ENCODE results near the gene RBFOX2.
A peak's percentile ranks its signal among the peaks of the same experiment; 100 is the strongest.

Gene RBFOX2

DNA sequence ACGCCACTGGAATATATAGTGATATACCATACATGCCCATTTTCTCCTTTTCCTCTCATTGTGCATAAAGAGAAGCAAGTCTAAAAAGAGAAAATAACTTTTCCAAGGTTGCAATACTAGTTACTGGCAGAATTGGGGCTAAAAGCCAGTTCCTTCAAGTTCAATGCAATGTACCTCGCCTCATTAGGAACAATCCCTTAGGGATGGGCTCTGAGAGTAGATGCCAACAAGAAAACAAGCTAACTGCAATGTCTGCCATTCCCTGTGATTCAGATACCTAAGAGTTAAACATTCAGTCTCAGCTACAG lies 114.3 kb downstream of the RBFOX2 start:
- DNase-seq (ENCODE audit: low read depth): no peak
- peak overlapping the region; percentile 2 for H3K4me3 ChIP-seq (ENCODE audit: low read depth, low read length)

DNA sequence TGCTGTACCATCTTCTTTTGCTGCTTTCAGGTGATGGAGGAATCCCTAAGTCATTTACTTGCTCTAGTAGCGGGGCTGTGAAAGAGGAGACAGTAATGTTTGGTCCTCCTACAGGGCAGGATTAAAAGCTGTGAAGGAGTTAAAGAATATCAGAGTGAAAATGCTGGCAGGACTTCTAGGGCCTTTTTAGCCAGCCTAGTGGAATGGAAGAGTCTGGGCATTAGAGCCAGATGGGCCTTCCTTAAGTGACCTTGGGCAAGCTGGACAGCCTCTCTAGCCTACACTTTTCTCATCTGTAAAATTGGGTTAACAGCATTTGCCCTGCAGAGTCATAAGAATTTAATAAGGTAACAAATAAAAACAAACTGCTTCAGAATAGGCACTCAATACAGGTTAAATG lies 114.7 kb downstream of the RBFOX2 start:
- H3K4me3 ChIP-seq (ENCODE audit: low read depth, low read length): no peak overlapping the region
- no peak for DNase-seq (ENCODE audit: low read depth)

DNA sequence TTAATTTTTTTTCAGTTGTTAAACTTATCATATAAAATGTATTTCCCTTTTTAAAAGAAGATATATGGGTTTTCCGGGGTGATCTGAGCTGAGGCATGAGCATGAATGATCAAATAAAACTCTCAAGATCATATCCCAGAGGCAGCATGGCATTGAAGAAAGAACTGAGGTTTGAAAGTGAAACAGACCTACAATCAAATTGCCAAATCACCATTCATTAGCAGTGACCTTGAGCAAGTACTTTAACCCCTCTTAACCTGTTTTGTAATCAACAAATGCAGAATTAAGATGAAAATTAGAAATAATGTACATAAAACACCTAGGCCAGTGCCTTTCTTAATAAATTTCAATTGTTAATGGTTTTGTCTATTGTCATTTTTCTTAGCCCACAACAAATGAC lies 116.0 kb downstream of the RBFOX2 start:
- no peak overlapping the region for H3K4me3 ChIP-seq (ENCODE audit: low read depth, low read length)
- no peak for DNase-seq (ENCODE audit: low read depth)

DNA sequence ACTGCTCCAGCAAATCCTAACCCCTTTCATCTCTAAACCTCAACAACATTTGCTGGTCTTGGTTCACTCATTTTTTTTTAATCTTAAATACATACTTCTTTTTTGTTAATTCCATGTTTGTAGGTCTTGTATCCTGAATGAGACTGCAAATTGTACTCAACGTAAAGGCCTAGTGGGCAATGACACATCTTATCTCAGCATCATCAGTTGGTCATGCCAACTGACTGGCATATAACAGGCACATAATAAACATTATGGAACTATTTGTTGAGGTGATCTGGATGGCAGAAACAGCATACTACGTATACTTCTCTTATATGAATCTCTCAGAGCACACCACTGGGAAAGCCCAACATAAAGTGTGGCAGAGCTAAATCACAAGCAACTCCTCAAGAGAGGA lies 116.7 kb downstream of the RBFOX2 start:
- H3K4me3 ChIP-seq (ENCODE audit: low read depth, low read length): no peak overlapping the region
- DNase-seq (ENCODE audit: low read depth): no peak

DNA sequence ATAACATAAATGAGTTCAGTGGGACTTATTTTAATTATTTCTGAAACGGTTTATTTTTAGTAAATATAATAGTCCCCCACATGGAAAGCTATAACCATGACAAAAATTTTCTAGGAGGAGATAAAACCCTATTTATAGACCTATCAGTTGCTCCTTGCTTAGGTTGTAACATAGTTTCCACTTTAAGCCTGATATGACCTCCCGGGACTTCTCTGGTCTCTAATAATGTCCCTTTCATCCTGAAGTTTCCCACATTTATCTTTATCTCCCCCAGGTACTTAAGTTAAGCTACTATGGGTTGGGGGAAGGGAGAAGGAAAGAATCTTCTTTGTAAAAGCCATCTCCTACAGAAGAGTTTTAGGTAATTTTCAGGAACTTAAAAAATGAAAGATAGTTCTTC lies 117.7 kb downstream of the RBFOX2 start:
- no peak for DNase-seq (ENCODE audit: low read depth)
- no peak overlapping the region for H3K4me3 ChIP-seq (ENCODE audit: low read depth, low read length)

DNA sequence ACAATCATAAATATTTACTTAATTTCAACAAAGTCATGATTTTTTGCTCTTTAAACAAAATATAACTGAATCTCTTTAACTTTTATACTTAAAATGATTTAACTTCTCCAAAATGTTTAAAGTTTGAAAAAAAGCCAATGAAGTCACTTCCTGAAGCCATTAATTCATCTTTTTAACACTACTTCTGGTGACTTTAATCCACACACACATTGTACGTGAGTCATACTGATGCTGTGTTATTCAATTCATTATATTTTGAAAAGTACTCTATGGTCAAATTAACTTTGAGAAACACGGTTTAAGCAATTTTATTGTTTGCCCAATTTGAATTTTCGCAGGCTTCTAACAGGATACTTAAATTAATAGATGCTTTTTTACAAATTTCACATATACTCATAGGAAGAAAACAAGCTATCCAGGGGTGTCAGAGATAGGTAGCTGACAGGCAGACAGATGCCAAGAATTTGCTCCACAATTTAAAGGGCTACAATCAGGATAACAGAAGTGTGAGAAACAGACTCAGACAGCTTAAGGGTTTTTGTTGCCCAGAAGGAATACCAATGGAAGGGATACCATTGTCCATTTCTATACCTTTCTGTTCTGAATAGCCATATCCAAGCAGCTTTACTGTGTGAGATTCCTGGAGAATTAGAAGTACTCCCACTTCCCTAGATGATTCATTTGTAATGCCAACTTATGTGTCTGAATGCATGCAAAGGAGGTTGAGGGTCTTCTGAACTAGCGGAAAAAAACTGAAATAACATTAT lies 118.4 kb downstream of the RBFOX2 start:
- no peak for DNase-seq (ENCODE audit: low read depth)
- H3K4me3 ChIP-seq (ENCODE audit: low read depth, low read length): no peak overlapping the region

DNA sequence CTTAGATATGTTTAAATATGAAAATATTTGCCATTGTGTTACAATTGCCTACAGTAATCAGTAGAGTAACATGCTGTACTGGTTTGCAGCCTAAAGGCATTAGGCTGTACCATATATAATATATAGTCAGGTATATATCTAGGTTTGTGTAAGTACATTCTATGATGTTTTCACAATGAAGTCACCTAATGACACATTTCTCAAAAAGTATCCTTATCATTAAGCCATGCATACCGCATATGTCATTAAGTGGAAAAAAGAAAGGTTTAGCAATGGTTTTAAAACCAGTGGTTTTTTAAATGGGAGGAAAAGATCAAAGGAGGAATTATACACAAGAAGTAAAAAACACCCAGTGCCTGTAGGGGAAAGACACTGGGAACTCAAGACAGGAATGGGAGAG lies 122.7 kb downstream of the RBFOX2 start:
- no peak for DNase-seq (ENCODE audit: low read depth)
- no peak overlapping the region for H3K4me3 ChIP-seq (ENCODE audit: low read depth, low read length)

DNA sequence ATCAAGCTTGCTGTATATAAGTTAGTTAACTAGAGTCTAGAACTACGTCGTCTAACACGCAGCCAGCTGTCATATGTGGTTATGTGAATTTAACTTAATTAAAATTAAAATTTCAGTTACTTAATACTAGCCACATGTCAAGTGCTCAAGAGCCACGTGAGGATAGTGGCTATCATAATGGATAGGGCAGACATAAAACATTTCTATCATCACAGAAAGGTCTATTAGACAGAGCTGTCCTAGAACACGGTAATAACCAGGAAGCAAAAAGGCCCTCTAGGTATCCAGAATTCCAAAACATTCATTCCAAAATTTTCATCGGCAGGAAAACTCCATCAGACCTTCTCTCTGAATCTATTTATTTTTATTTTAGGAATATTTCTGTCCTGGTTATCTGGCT lies 123.9 kb downstream of the RBFOX2 start:
- no peak overlapping the region for H3K4me3 ChIP-seq (ENCODE audit: low read depth, low read length)
- no peak for DNase-seq (ENCODE audit: low read depth)

DNA sequence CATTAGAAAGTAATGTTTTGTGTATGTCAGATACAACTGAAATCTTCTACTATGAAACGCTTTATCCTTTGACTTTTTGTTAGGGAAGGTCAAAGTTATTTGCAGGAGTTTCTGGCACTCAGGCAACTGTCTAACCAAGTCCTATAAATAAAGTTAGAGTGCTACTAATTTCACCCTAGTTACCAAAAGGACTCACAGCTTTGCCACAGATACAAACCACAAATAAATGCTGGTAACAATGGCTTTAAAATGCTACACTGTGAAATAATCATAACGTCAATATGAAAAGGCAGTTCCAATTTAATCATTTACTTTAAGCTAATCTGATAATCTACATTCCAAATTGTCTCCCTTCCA lies 124.3 kb downstream of the RBFOX2 start:
- DNase-seq (ENCODE audit: low read depth): no peak

DNA sequence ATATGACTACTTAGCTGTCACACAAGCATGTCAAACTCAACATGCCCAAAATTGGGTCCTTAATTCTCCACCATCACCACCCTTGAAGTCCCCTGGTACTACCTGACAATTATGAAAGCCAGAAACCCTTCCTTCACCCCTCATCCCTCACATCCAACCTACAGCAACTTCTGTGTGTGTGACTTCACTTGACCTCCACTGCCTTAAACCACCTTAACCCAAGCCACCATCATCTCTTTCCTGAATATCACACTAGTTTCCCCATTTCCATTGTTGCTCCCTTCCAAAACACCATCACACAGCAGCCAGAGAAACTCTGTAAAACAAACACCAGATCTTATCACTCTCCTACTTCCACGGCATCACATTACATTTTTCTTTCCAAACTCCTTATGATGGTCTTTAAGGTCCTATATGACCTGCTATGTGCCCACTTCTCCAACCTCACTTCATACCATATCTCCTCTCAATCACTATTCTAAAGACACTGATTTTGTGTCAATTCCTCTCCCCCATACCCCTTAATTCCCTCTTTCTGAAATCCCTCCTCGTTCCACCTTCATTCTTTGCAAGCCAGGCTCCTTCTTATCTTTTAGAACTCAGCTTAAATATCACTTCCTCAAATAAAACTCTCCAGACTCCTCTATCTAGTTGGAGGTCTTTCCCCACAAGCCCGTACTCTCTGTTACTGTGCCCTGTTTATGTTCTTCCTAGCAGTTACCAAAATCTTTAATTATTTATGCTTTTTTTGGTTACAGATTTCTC lies 124.9 kb downstream of the RBFOX2 start:
- no peak overlapping the region for H3K4me3 ChIP-seq (ENCODE audit: low read depth, low read length)
- no peak for DNase-seq (ENCODE audit: low read depth)

More for the DNA sequence above, 124.3 kb downstream of the RBFOX2 start:
- no peak overlapping the region for H3K4me3 ChIP-seq (ENCODE audit: low read depth, low read length)

DNA sequence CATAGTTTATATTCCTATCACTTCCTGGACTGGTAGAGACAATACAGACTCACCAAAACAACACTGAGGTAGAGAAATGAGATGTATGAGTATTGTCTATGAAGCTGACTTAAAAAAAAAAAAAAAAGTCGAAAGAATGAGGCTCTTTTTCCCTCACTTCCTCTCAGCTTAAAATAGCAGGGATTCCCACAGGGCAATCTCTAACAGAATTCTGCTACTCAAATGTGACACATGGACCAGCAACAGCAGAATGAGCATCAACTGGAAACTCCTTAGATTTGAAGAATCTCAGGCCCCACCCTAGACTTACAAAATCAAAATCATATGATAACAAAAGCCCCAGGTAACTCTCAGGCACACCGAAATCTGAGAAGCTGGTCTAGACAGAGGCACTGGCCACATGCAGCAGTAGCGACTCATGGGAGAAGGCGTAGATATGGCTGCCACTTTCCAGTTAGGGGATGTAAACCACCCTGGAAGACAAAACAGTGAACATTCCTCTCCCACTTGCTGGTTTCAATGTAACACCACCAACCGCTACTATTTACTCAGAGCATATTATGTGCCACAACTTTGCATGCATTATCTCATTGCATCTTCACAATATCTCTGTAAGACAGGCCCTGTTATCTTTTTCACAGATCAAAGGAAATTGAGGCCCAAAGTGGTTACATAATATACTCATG lies 128.0 kb downstream of the RBFOX2 start:
- H3K4me3 ChIP-seq (ENCODE audit: low read depth, low read length): no peak overlapping the region
- no peak for DNase-seq (ENCODE audit: low read depth)

DNA sequence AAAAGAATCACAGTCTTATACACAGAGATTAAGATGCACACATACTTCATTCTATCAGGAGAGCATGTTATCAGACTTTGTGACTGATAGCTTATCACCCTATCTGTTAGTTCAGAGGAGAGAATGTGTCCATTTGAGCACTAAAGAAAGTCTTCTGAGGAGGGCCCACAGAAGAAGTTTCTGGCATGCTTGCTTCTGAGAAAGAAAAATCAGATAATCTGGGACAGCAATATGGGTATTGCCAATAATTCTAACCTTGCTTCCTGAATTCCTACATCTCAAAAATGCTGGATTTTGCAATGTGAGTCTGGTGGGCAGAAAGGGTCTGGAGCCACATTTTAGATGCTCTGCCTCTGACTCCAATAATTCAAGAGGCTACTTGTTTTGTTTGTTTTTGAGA lies 128.9 kb downstream of the RBFOX2 start:
- no peak for DNase-seq (ENCODE audit: low read depth)
- no peak overlapping the region for H3K4me3 ChIP-seq (ENCODE audit: low read depth, low read length)

DNA sequence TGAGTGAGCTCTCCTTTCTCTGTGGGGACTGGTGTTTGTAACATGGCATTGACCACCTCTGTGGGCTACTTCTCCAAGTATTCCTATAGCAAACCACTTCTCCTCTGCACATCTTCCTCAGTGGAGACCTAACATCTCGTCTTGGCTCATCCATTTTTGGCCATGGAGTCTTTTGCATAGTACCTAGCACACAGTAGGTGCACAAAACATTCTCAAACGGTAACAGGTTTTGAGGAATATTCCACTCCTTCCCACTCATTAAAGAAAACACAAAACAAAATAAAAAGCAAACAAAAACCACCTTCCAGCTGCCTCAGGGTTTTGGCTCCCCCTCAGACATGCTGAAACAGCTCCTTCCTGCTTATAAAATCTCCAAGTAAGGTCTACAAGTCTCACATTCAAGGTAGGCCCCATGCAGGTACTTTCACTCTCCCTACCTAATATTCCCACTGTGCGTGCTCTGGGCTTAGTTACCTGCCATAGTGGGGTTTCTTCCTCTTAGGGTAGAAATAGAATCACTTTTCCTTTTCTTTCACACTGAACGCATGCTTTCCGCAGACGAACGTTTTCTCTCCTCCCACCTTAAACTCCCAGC lies 132.4 kb downstream of the RBFOX2 start:
- no peak for DNase-seq (ENCODE audit: low read depth)
- no peak overlapping the region for H3K4me3 ChIP-seq (ENCODE audit: low read depth, low read length)

DNA sequence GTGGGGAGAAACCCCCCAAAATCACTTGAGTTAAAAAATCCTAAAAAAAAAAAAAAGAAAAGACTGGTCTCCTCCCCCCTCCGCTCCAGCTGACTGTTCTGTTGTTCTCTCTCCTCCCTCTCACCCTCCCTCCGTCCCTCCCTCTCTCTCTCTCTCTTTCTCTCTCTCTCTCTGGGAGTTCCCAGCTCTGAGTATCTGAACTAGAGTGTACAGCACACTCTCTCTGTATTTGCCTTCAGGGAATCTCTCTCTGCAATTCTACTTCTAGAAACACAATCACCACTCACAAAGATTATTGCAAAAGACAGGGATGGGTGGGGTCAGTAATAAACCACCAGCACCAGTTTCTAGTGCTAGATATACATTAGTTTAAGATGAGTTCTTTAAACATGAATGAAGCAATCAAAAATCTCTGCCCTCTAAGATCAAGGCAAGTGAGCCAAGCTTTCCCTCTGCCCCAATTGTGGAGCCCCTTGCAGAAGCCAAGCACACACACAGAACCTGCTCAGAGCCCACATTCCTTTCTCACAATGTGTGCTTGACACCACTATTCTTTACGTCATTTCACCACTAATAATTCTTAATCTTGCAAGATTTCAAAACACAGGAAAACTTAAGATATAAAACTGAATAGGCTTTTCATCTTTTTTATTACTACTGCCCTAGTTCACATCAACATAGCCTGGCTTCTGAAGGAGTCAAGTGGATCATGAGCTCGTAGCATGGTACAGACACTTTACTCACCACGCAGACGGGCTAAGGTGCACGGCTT lies 133.5 kb downstream of the RBFOX2 start:
- DNase-seq (ENCODE audit: low read depth): peak; percentile 78
- H3K4me3 ChIP-seq (ENCODE audit: low read depth, low read length): peak overlapping the region; percentile 31

DNA sequence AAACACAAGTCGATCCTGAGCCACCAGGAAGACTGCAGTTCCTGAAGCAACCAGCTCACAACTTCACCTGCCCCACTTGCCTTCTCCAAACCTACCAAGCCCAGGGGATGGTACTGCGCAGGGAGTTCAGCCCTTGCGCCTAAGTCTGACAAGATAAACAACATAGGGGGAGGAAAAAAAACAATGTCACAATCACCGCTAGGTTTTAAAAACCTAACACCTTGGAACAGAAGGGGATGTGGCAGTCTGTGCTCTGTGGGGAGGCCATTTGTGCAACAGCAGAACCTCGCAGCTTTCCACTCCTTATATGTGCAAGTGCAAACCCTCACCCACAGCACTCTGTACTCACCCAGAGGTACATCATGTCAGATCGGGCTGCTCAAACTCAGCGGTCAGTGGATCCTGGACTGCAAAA lies 134.2 kb downstream of the RBFOX2 start:
- H3K4me3 ChIP-seq (ENCODE audit: low read depth, low read length): peak overlapping the region; percentile 31
- DNase-seq (ENCODE audit: low read depth): no peak

DNA sequence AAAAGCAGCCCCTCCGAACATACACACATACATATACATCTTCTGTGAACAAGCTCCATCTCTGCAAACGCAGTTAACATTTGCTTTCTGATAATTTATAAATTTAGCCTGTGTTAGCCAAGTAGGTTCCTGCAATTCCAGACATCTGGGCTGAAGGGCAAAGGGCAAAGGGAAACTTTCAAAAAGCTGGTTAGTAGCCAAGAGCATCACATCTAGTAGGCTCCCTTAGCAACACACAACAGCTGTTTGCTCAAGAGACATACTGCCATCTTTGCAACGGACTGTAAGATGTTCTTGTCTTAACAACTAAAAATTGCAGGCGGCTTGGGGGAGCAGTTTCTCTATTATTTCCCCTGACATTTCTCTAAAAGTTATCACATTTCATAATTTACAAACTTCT lies 134.9 kb downstream of the RBFOX2 start:
- DNase-seq (ENCODE audit: low read depth): no peak
- no peak overlapping the region for H3K4me3 ChIP-seq (ENCODE audit: low read depth, low read length)

DNA sequence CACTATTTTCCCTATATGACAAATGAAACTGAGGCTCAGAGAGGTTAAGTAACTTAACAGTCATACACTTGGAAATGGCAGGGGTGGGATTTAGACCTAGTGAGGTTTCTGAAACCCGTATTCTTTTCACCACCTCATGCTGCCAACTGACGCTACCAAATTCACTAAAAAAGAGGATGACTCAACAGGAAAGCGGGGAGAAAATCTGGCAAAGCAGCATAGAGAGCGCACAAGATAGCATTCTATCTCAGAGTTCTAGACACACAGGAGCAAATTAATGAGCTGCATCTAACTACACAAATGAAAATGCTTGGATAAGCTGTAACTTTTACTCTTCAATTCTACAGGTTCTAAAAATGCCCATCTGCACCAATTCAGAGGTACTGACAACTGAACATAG lies 136.4 kb downstream of the RBFOX2 start:
- H3K4me3 ChIP-seq (ENCODE audit: low read depth, low read length): no peak overlapping the region
- no peak for DNase-seq (ENCODE audit: low read depth)

DNA sequence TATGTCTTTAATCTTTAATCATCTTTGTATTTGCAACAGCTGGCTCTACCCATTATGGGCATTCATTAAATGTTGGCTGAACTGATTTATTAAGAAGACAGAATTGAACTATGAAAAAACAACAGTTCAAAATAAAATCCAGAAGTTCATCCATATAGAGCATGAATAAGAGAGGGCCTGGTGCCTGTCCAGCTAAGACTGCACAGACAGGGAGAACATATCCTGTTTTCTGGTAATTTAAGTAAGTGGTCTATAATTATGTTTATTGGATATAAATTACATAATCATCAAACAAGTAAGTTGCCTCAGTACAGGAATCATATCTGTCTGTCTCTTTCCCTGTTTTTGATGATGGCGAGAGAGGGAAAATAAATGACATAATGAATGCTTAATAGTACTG lies 137.2 kb downstream of the RBFOX2 start:
- no peak for DNase-seq (ENCODE audit: low read depth)
- H3K4me3 ChIP-seq (ENCODE audit: low read depth, low read length): no peak overlapping the region

DNA sequence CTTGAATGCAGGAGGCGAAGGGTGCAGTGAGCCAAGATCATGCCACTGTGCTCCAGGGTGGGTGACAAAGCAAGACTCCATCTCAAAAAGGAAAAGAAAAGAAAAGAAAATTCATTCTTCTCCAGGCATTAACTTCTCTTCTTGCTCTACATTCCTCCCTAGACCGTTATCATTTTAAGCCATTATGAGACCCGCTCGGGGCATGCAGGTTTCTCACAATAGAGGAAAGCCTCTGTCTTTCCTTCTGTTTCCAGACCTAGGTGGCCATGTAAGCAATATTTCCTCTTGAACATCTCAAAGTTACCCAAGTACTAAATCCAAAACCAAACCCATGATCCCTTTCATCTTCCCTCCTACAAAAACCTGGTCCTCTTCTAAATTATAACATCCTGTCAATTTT lies 139.6 kb downstream of the RBFOX2 start:
- no peak for DNase-seq (ENCODE audit: low read depth)

More for the DNA sequence above, 139.6 kb downstream of the RBFOX2 start:
- H3K4me3 ChIP-seq (ENCODE audit: low read depth, low read length): no peak overlapping the region
